GM12878 (cell line): ENCODE data around the gene TADA3.

Source experiments
- ATF3 ChIP-seq: IDR thresholded peaks from 2 replicates; pipeline ENCODE4 v1.6.1; 2011; ENCODE audit warnings: low read depth, mild to moderate bottlenecking, low read length, moderate library complexity, borderline replicate concordance; ENCODE audit errors: extremely low read depth
- CTCF ChIP-seq, 3 experiments: IDR thresholded peaks in 2 of 3; conservative IDR thresholded peaks in 1 of 3; 2 replicates each; pipeline ENCODE4 v1.5.1; 2011; ENCODE audit warnings: low read depth in 3 of 3, low read length in 3 of 3, mild to moderate bottlenecking in 3 of 3, control low read depth in 2 of 3, moderate library complexity in 2 of 3, inconsistent platforms in 1 of 3, mixed read lengths in 1 of 3; ENCODE audit not compliant: control insufficient read depth in 2 of 3, insufficient read depth in 1 of 3; ENCODE audit errors: extremely low read depth in 1 of 3
- ESRRA ChIP-seq: IDR thresholded peaks from 2 replicates; pipeline ENCODE4 v1.6.1; 2012; ENCODE audit warnings: mild to moderate bottlenecking, low read length, improper control_type of control experiment
- POLR2AphosphoS5 ChIP-seq: IDR thresholded peaks from 2 replicates; pipeline ENCODE4 v1.6.1; 2011; ENCODE audit warnings: mild to moderate bottlenecking, low read length, inconsistent platforms
- SIX5 ChIP-seq: IDR thresholded peaks from 2 replicates; pipeline ENCODE4 v1.6.1; 2011; ENCODE audit warnings: mild to moderate bottlenecking, low read depth, low read length, moderate library complexity; ENCODE audit not compliant: severe bottlenecking

- no peak for TF ChIP-seq CTCF (IDR thresholded peaks at IDR 0.05 in 2 of 3, conservative IDR thresholded peaks at IDR 0.05 in 1 of 3; ENCODE audit: control insufficient read depth in 2 of 3, extremely low read depth in 1 of 3, insufficient read depth in 1 of 3, low read depth in 3 of 3, low read length in 3 of 3)
- TF ChIP-seq POLR2AphosphoS5 = no peak
- TF ChIP-seq SIX5 = no peak
- no peak for TF ChIP-seq ATF3
- TF ChIP-seq ESRRA = no peak
Observed at GRCh38 chr3:9767418-9767817, 24.9 kb downstream of the TADA3 start.
